ENCODE results near the gene AASS. TPM values are rescaled to one million over a fixed set of nuclear protein-coding genes. Genes with fewer than 3 reads are reported as not detected.

The AASS gene
- total and polyA plus RNA-seq, 2 of the 8 experiments (the other 6 are each of a cell fraction or from before 2014, with no cell fraction given), result 203 to 394 TPM

DNA sequence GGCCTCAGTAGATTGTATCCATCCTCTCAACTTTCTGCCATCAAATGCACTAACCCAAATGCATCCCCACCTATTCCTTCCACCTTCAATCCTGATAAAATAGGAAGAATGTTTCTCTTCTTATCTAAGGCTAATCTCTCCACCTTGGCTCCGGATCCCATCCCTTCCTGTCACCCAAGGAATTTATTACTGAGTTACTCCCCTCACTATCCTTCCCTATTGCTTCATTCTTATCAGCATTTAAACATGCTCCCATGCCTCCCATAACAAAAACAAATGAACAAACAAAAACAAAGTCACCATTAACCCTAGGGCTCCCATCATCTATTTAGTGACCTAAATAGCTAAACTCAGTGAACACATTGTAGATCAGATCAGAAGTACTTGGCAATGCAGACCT is 25.3 kb downstream of the AASS start:
- H4K91ac ChIP-seq (replicated peaks; ENCODE audit: insufficient read length, low read length), result no peak overlapping the region
- H3K23me2 ChIP-seq (ENCODE audit: low read depth, low read length), result no peaks in the 10 kb centered on the region
- H3K23ac ChIP-seq (ENCODE audit: insufficient read length), result no peak overlapping the region
- no peaks in the 10 kb centered on the region; the same call in 1 of the 2 replicates for H3K79me1 ChIP-seq (ENCODE audit: low read depth, low read length)
- no peak overlapping the region for H3K9ac ChIP-seq (replicated peaks in 1 of 4; ENCODE audit: extremely low read depth in 1 of 4, low read depth in 3 of 4, low read length in 3 of 4)
- H2BK5ac ChIP-seq (ENCODE audit: low read depth, low read length), result no peak overlapping the region
- ChIA-PET POLR2A (ENCODE audit: partially characterized antibody) (interaction anchor here (0.5 to 8.7 kb wide), 4 partner anchors 9 to 25 kb away, joined by 3 to 66 read pairs (median 8); no protein-coding TSS in a partner anchor), CTCF (ENCODE audit: partially characterized antibody) (interaction anchor here (1.5 to 2.2 kb wide), 2 partner anchors 24 to 25 kb away, joined by 6 read pairs; no protein-coding TSS in a partner anchor)
- peaks cover 52 to 96% (median 80%) of the 10 kb centered on the region in 4 experiments for H3K36me3 ChIP-seq (ENCODE audit: control insufficient read depth in 2 of 4, insufficient read depth in 4 of 4, low read length in 3 of 4)
- peaks cover 18 to 97% of the 10 kb centered on the region in 2 experiments; a peak in 3 of 4 replicates for H3K79me2 ChIP-seq (ENCODE audit: control insufficient read depth in 1 of 2, insufficient read depth in 2 of 2, low read length in 2 of 2)
- no peak overlapping the region for H3K56ac ChIP-seq (replicated peaks; ENCODE audit: insufficient read length, low read depth, low read length)
- no peak overlapping the region for H2AK5ac ChIP-seq (ENCODE audit: low read depth, low read length)
- H4K8ac ChIP-seq (ENCODE audit: extremely low read depth, insufficient read depth, low read length), result no peak overlapping the region
- no peak overlapping the region for H2BK20ac ChIP-seq (ENCODE audit: low read length)
- no peaks in the 10 kb centered on the region for H3K9me3 ChIP-seq (ENCODE audit: insufficient read depth in 2 of 2, low read depth in 1 of 2, low read length in 1 of 2)
- no peaks in the 10 kb centered on the region for H3K4me1 ChIP-seq (replicated peaks in 1 of 4; ENCODE audit: control insufficient read depth in 3 of 4, insufficient read depth in 4 of 4, low read length in 3 of 4)
- no peak overlapping the region for H3K4me3 ChIP-seq (ENCODE audit: extremely low read depth in 1 of 4, insufficient read depth in 2 of 4, low read depth in 3 of 4, low read length in 4 of 4)
- H2BK12ac ChIP-seq (ENCODE audit: low read depth, low read length), result no peak overlapping the region
- no peak for DNase-seq (ENCODE audit: low read depth in 1 of 2, low spot score in 2 of 2)
- H2AFZ ChIP-seq (ENCODE audit: low read length), result no peak overlapping the region
- WGBS, 2 experiments (ENCODE audit: extremely low coverage in 1 of 2, insufficient coverage in 1 of 2, insufficient read length in 1 of 2, insufficient replicate concordance in 2 of 2, low coverage in 1 of 2, low lambda C conversion rate in 2 of 2, missing lambda C conversion rate in 1 of 2), result 92% methylated on average over 1 of the region's 1 CpG; no CpG with 5 or more reads in 1 of the 2 experiments
- H3K14ac ChIP-seq (ENCODE audit: insufficient read length), result no peak overlapping the region
- no peak overlapping the region for H2BK120ac ChIP-seq (replicated peaks; ENCODE audit: low read depth, low read length)
- H3K4me2 ChIP-seq (ENCODE audit: insufficient read depth in 1 of 2, low read depth in 2 of 2, low read length in 2 of 2), result no peak overlapping the region
- no peak for FAIRE-seq
- H3K18ac ChIP-seq (ENCODE audit: extremely low read depth, low read length), result no peak overlapping the region
- TF ChIP-seq ATF2 (IDR thresholded peaks at IDR 0.05; ENCODE audit: low read length) (0 out of 2 replicates have a peak, but pooled peaks have one; percentile 23), CHD2 (IDR thresholded peaks at IDR 0.05; ENCODE audit: low read length) (no peak), POLR2AphosphoS5 (IDR thresholded peaks at IDR 0.05; ENCODE audit: low read depth, low read length) (peak; percentile 36; the same call in 1 of the 2 replicates), RXRA (IDR thresholded peaks at IDR 0.05; ENCODE audit: insufficient read depth, low read depth, low read length) (no peak)
- no peak overlapping the region for H3K4ac ChIP-seq (replicated peaks; ENCODE audit: insufficient read length, low read depth, low read length)
- H2BK15ac ChIP-seq (ENCODE audit: low read length), result no peak overlapping the region
- H3K27ac ChIP-seq (ENCODE audit: low read depth, low read length), result no peak overlapping the region
- no peaks in the 10 kb centered on the region for H3K27me3 ChIP-seq (replicated peaks in 1 of 4; ENCODE audit: control insufficient read depth in 3 of 4, extremely low read depth in 1 of 4, insufficient read depth in 3 of 4, low read length in 3 of 4)
- H4K20me1 ChIP-seq (replicated peaks in 1 of 2; ENCODE audit: control insufficient read depth in 1 of 2, insufficient read depth in 2 of 2, low read length in 2 of 2), result peaks cover 2 to 15% of the 10 kb centered on the region in 2 experiments
- H4K5ac ChIP-seq (ENCODE audit: insufficient read length, low read depth, low read length), result no peak overlapping the region

Measured in H1 (cell line).